Measurements from ENCODE around the gene TYK2. TPM values are rescaled to one million over a fixed set of nuclear protein-coding genes. Genes with fewer than 3 reads are reported as not detected.
A peak's percentile ranks its signal among the peaks of the same experiment; 100 is the strongest.

TYK2 gene
- total and polyA plus RNA-seq, 2 of the 13 experiments (the other 11 are each of a cell fraction or from before 2014, with no cell fraction given) = 38.8 to 60.1 TPM

DNA sequence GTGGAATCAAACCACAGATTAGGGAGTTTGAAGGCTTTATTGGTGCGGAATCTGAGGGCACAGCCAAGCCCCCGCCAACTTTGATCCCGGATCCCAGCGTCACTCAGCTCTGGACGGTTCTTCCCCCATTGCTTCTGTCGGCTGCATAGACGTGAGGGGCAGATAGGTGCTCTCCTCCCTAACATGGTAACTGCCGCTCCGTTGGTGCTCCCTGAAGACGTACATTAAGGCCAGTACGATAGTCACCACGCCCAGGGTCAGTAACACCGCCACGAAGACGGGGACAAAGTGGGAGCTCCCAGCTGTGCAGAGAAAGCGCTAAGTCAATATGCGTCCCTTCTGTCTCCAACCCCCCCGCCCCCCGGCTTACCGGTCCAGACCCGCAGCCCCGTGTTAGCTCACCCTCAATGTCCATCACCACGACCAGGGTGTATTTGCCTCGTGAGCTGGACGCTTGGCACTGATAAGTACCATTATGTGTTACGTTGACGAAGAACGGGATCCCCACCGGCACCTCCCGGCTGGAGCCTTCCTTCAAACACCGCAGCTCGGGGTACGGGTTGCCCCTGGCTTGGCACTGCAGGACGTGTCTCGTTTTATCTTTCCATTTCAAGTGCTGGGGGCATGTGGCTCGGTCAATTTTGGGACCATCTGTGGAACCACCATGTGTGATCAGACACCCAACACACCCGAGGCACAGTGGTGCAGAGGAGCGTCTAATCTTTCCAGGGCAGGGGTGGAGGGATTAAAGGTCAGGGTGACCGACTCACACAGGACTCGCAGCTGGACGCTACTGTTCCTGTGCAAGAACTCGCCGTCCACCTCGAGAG lies 46.4 kb downstream of the TYK2 start (continued):
- TF ChIP-seq ZNF563 (CRISPR knock-in tag; IDR thresholded peaks at IDR 0.05) (peak; percentile 15; the same call in 1 of the 2 replicates), ZNF546 (CRISPR knock-in tag; conservative IDR thresholded peaks at IDR 0.05) (0 out of 2 replicates have a peak, but pooled peaks have one; percentile 41), NFKB2 (CRISPR knock-in tag; IDR thresholded peaks at IDR 0.05; ENCODE audit: borderline replicate concordance) (no peak), ZNF274 (CRISPR knock-in tag; IDR thresholded peaks at IDR 0.05) (no peak), ZNF761 (CRISPR knock-in tag; conservative IDR thresholded peaks at IDR 0.05) (no peak), ZNF225 (CRISPR knock-in tag; IDR thresholded peaks at IDR 0.05) (no peak), MIER3 (CRISPR knock-in tag; IDR thresholded peaks at IDR 0.05; ENCODE audit: borderline replicate concordance) (no peak), ZNF776 (CRISPR knock-in tag; IDR thresholded peaks at IDR 0.05) (no peak), ZNF775 (CRISPR knock-in tag; IDR thresholded peaks at IDR 0.05; ENCODE audit: borderline replicate concordance) (no peak), PHF8 (CRISPR knock-in tag; IDR thresholded peaks at IDR 0.05) (no peak), ZNF496 (CRISPR knock-in tag; IDR thresholded peaks at IDR 0.05; ENCODE audit: insufficient replicate concordance) (no peak), ZNF766 (CRISPR knock-in tag; IDR thresholded peaks at IDR 0.05; ENCODE audit: borderline replicate concordance) (no peak), RBFOX2 (IDR thresholded peaks at IDR 0.05; ENCODE audit: low read depth, low read length) (no peak), ZNF335 (CRISPR knock-in tag; IDR thresholded peaks at IDR 0.05) (no peak), SMAD9 (CRISPR knock-in tag; IDR thresholded peaks at IDR 0.05) (no peak), MAFK (conservative IDR thresholded peaks at IDR 0.05 in 1 of 2, IDR thresholded peaks at IDR 0.05 in 1 of 2; ENCODE audit: low read length in 2 of 2) (no peak), MIER2 (CRISPR knock-in tag; IDR thresholded peaks at IDR 0.05) (no peak)
- TF ChIP-seq, protein P1, sequence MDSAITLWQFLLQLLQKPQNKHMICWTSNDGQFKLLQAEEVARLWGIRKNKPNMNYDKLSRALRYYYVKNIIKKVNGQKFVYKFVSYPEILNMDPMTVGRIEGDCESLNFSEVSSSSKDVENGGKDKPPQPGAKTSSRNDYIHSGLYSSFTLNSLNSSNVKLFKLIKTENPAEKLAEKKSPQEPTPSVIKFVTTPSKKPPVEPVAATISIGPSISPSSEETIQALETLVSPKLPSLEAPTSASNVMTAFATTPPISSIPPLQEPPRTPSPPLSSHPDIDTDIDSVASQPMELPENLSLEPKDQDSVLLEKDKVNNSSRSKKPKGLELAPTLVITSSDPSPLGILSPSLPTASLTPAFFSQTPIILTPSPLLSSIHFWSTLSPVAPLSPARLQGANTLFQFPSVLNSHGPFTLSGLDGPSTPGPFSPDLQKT (CRISPR knock-in tag; IDR thresholded peaks at IDR 0.05; ENCODE audit: borderline replicate concordance) = no peak
- TF ChIP-seq, protein P2, sequence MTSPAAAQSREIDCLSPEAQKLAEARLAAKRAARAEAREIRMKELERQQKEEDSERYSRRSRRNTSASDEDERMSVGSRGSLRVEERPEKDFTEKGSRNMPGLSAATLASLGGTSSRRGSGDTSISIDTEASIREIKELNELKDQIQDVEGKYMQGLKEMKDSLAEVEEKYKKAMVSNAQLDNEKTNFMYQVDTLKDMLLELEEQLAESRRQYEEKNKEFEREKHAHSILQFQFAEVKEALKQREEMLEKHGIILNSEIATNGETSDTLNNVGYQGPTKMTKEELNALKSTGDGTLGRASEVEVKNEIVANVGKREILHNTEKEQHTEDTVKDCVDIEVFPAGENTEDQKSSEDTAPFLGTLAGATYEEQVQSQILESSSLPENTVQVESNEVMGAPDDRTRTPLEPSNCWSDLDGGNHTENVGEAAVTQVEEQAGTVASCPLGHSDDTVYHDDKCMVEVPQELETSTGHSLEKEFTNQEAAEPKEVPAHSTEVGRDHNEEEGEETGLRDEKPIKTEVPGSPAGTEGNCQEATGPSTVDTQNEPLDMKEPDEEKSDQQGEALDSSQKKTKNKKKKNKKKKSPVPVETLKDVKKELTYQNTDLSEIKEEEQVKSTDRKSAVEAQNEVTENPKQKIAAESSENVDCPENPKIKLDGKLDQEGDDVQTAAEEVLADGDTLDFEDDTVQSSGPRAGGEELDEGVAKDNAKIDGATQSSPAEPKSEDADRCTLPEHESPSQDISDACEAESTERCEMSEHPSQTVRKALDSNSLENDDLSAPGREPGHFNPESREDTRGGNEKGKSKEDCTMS (CRISPR knock-in tag; conservative IDR thresholded peaks at IDR 0.05) = no peak
- TF ChIP-seq, protein P3, sequence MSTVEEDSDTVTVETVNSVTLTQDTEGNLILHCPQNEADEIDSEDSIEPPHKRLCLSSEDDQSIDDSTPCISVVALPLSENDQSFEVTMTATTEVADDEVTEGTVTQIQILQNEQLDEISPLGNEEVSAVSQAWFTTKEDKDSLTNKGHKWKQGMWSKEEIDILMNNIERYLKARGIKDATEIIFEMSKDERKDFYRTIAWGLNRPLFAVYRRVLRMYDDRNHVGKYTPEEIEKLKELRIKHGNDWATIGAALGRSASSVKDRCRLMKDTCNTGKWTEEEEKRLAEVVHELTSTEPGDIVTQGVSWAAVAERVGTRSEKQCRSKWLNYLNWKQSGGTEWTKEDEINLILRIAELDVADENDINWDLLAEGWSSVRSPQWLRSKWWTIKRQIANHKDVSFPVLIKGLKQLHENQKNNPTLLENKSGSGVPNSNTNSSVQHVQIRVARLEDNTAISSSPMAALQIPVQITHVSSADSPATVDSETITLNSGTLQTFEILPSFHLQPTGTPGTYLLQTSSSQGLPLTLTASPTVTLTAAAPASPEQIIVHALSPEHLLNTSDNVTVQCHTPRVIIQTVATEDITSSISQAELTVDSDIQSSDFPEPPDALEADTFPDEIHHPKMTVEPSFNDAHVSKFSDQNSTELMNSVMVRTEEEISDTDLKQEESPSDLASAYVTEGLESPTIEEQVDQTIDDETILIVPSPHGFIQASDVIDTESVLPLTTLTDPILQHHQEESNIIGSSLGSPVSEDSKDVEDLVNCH (CRISPR knock-in tag; IDR thresholded peaks at IDR 0.05) = no peak
- TF ChIP-seq, protein P4, sequence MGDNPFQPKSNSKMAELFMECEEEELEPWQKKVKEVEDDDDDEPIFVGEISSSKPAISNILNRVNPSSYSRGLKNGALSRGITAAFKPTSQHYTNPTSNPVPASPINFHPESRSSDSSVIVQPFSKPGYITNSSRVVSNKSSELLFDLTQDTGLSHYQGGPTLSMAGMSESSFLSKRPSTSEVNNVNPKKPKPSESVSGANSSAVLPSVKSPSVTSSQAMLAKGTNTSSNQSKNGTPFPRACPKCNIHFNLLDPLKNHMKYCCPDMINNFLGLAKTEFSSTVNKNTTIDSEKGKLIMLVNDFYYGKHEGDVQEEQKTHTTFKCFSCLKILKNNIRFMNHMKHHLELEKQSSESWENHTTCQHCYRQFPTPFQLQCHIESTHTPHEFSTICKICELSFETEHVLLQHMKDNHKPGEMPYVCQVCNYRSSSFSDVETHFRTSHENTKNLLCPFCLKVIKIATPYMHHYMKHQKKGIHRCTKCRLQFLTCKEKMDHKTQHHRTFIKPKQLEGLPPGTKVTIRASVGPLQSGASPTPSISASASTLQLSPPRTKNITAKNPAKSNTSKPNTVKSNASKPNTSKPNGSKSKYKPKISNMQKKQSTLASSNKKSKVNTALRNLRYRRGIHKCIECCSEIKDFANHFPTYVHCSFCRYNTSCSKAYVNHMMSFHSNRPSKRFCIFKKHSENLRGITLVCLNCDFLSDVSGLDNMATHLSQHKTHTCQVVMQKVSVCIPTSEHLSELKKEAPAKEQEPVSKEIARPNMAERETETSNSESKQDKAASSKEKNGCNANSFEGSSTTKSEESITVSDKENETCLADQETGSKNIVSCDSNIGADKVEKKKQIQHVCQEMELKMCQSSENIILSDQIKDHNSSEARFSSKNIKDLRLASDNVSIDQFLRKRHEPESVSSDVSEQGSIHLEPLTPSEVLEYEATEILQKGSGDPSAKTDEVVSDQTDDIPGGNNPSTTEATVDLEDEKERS (CRISPR knock-in tag; IDR thresholded peaks at IDR 0.05) = no peak
